Measurements from ENCODE around the gene FLT1.

- TF ChIP-seq, protein P1, sequence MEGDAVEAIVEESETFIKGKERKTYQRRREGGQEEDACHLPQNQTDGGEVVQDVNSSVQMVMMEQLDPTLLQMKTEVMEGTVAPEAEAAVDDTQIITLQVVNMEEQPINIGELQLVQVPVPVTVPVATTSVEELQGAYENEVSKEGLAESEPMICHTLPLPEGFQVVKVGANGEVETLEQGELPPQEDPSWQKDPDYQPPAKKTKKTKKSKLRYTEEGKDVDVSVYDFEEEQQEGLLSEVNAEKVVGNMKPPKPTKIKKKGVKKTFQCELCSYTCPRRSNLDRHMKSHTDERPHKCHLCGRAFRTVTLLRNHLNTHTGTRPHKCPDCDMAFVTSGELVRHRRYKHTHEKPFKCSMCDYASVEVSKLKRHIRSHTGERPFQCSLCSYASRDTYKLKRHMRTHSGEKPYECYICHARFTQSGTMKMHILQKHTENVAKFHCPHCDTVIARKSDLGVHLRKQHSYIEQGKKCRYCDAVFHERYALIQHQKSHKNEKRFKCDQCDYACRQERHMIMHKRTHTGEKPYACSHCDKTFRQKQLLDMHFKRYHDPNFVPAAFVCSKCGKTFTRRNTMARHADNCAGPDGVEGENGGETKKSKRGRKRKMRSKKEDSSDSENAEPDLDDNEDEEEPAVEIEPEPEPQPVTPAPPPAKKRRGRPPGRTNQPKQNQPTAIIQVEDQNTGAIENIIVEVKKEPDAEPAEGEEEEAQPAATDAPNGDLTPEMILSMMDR (IDR thresholded peaks at IDR 0.05) = no peak
- no peak for TF ChIP-seq ZFX (IDR thresholded peaks at IDR 0.05; ENCODE audit: borderline replicate concordance)
Measured at GRCh38 chr13:28314879-28315278, 180.0 kb downstream of the FLT1 start.

Measured in 22Rv1 (cell line).